ENCODE data around the gene SORCS2. TPM values are rescaled to one million over a fixed set of nuclear protein-coding genes. Genes with fewer than 3 reads are reported as not detected.

The SORCS2 gene
- total RNA-seq, 1 experiment from 2014 or later: 4.1 TPM

DNA sequence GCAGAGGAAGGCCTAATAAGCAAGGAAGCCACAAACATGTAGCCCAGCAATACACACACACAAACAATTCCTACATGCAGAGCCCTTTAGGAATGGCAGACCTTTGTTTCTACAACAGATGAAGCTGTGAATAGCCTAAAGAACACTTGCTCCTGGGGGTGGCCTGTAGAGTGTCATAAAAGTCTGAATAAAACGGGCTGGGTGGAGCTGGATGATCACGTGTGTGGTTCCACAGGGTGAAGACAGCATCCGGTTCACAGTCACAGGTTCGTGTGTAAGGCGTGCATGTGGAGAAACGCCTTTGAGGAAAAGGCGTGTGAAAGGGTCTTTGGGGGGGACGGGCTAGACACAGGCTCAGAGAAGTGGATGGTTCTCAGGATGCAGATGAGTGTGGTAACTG, 591.2 kb downstream of the SORCS2 start:
- no peak overlapping the region for H3K9ac ChIP-seq (ENCODE audit: low read length)

DNA sequence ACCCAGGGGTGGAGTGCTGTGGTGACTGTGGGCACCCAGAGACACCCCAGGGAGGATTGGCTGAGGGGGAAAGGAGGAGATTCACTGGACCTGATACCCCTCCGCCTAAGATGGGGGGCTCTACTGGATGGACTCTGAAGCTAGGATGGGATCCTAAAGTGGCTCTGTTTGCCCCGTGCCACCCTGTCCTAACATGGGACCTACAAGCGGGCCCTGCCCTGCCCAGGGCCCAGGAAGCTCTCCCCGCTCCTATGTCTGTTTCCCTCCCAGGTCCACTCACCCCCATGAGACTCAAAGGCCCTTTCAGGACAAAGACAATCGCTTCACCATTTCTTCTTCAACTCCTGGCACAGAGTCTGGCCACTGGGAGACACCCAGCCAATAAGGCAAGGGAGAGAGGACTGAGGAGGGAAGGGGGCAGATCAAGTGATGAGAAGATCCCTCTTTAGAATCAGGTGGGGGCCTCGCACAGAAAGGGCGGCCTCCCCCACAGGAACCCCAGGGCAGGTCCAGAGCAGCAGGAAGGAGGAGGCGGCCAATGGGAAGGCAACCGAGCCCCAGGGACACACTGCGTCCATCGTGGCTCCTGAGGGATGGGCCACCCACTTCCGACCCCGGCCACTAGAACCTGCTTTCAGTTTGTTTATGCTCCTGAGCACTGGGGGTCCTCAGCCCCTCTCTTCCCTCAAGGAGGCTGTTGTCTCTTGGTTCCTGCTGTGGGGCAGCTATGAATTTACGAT, 592.0 kb downstream of the SORCS2 start:
- ChIA-PET CTCF (no interaction called here), POLR2A (ENCODE audit: unreplicated experiment) (no interaction called here)
- Histone ChIP-seq H3K27me3 (ENCODE audit: low read length) (no peaks in the 10 kb centered on the region), H3K4me3 (ENCODE audit: low read length) (no peak overlapping the region), H3K79me2 (ENCODE audit: low read length) (no peaks in the 10 kb centered on the region), H3K9me2 (replicated peaks; ENCODE audit: low read length) (no peaks in the 10 kb centered on the region), H3K9me3 (ENCODE audit: low read length) (no peaks in the 10 kb centered on the region), H2AFZ (ENCODE audit: low read length) (no peak overlapping the region), H4K20me1 (ENCODE audit: low read length) (no peaks in the 10 kb centered on the region), H3K36me3 (ENCODE audit: low read depth, low read length) (peaks cover 36% of the 10 kb centered on the region), H3K9ac (ENCODE audit: low read length) (no peak overlapping the region), H3K4me2 (ENCODE audit: low read length) (no peak overlapping the region), H3K27ac (ENCODE audit: low read length) (no peak overlapping the region), H3K4me1 (ENCODE audit: insufficient read depth, low read length) (no peaks in the 10 kb centered on the region), H3F3A (ENCODE audit: low read length, unreplicated experiment) (no peaks in the 10 kb centered on the region)
- TF ChIP-seq EZH2 (IDR thresholded peaks at IDR 0.05; ENCODE audit: low read length, unreplicated experiment): no peak
- no peak for TF ChIP-seq EZH2phosphoT487 (IDR thresholded peaks at IDR 0.05; ENCODE audit: borderline replicate concordance, low read length)
- DNase-seq (no peak), ATAC-seq (no peak)
- intact Hi-C loops (cut with micrococcal nuclease): no loop called here
- no TSS peak for BruUV-seq (replicated peaks)

More for the DNA sequence above, 591.2 kb downstream of the SORCS2 start:
- H3K4me1 ChIP-seq (ENCODE audit: insufficient read depth, low read length): no peaks in the 10 kb centered on the region
- H3K79me2 ChIP-seq (ENCODE audit: low read length): no peaks in the 10 kb centered on the region
- ChIA-PET POLR2A (ENCODE audit: unreplicated experiment) (no interaction called here), CTCF (no interaction called here)
- TF ChIP-seq, protein P1, sequence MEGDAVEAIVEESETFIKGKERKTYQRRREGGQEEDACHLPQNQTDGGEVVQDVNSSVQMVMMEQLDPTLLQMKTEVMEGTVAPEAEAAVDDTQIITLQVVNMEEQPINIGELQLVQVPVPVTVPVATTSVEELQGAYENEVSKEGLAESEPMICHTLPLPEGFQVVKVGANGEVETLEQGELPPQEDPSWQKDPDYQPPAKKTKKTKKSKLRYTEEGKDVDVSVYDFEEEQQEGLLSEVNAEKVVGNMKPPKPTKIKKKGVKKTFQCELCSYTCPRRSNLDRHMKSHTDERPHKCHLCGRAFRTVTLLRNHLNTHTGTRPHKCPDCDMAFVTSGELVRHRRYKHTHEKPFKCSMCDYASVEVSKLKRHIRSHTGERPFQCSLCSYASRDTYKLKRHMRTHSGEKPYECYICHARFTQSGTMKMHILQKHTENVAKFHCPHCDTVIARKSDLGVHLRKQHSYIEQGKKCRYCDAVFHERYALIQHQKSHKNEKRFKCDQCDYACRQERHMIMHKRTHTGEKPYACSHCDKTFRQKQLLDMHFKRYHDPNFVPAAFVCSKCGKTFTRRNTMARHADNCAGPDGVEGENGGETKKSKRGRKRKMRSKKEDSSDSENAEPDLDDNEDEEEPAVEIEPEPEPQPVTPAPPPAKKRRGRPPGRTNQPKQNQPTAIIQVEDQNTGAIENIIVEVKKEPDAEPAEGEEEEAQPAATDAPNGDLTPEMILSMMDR (conservative IDR thresholded peaks at IDR 0.05; ENCODE audit: low read depth, low read length): no peak
- TF ChIP-seq EZH2phosphoT487 (IDR thresholded peaks at IDR 0.05; ENCODE audit: borderline replicate concordance, low read length) (no peak), EZH2 (IDR thresholded peaks at IDR 0.05; ENCODE audit: low read length, unreplicated experiment) (no peak)
- intact Hi-C loops (cut with micrococcal nuclease): no loop called here
- DNase-seq: no peak
- H3K36me3 ChIP-seq (ENCODE audit: low read depth, low read length): peaks cover 43% of the 10 kb centered on the region
- H3K27ac ChIP-seq (ENCODE audit: low read length): no peak overlapping the region
- no peak overlapping the region for H3K4me2 ChIP-seq (ENCODE audit: low read length)
- H4K20me1 ChIP-seq (ENCODE audit: low read length): no peaks in the 10 kb centered on the region
- H3K4me3 ChIP-seq (ENCODE audit: low read length): no peak overlapping the region
- no peaks in the 10 kb centered on the region for H3K27me3 ChIP-seq (ENCODE audit: low read length)
- no TSS peak for BruUV-seq (replicated peaks)
- no peaks in the 10 kb centered on the region for H3K9me2 ChIP-seq (replicated peaks; ENCODE audit: low read length)
- no peak overlapping the region for H2AFZ ChIP-seq (ENCODE audit: low read length)
- H3F3A ChIP-seq (ENCODE audit: low read length, unreplicated experiment): no peaks in the 10 kb centered on the region
- no peaks in the 10 kb centered on the region for H3K9me3 ChIP-seq (ENCODE audit: low read length)
- ATAC-seq: no peak

GRCh38 chr4:7785017-7785416, 592.7 kb downstream of the SORCS2 start:
- ATAC-seq: no peak
- CTCF ChIA-PET: no interaction called here

More at GRCh38 chr4:7785017-7785416, 592.7 kb downstream of the SORCS2 start:
- no peaks in the 10 kb centered on the region for H4K20me1 ChIP-seq (ENCODE audit: low read length)
- no peaks in the 10 kb centered on the region for H3K9me2 ChIP-seq (replicated peaks; ENCODE audit: low read length)
- no peaks in the 10 kb centered on the region for H3F3A ChIP-seq (ENCODE audit: low read length, unreplicated experiment)
- no peak overlapping the region for H3K4me3 ChIP-seq (ENCODE audit: low read length)
- peaks cover 30% of the 10 kb centered on the region; the same call in 1 of the 2 replicates for H3K36me3 ChIP-seq (ENCODE audit: low read depth, low read length)
- no peak overlapping the region for H2AFZ ChIP-seq (ENCODE audit: low read length)
- H3K27me3 ChIP-seq (ENCODE audit: low read length): no peaks in the 10 kb centered on the region
- no peaks in the 10 kb centered on the region for H3K4me1 ChIP-seq (ENCODE audit: insufficient read depth, low read length)
- H3K4me2 ChIP-seq (ENCODE audit: low read length): no peak overlapping the region
- POLR2A ChIA-PET (ENCODE audit: unreplicated experiment): no interaction called here
- BruUV-seq (replicated peaks): no TSS peak
- no peak overlapping the region for H3K27ac ChIP-seq (ENCODE audit: low read length)
- H3K79me2 ChIP-seq (ENCODE audit: low read length): no peaks in the 10 kb centered on the region
- no peaks in the 10 kb centered on the region for H3K9me3 ChIP-seq (ENCODE audit: low read length)
- H3K9ac ChIP-seq (ENCODE audit: low read length): no peak overlapping the region
- intact Hi-C loops (cut with micrococcal nuclease): no loop called here
- TF ChIP-seq EZH2 (IDR thresholded peaks at IDR 0.05; ENCODE audit: low read length, unreplicated experiment): no peak
- TF ChIP-seq EZH2phosphoT487 (IDR thresholded peaks at IDR 0.05; ENCODE audit: borderline replicate concordance, low read length): no peak
- TF ChIP-seq, protein P1 (conservative IDR thresholded peaks at IDR 0.05; ENCODE audit: low read depth, low read length): no peak
- DNase-seq: no peak

Data from PC-3 (cell line).